AML-193 (cell line): ENCODE data around the gene ATRN.

Experiments used
- DNase-seq, 2 experiments: peaks; one replicate each; lab custom pipeline; 2025; lab: John Stamatoyannopoulos, UW

Gene ATRN

DNA sequence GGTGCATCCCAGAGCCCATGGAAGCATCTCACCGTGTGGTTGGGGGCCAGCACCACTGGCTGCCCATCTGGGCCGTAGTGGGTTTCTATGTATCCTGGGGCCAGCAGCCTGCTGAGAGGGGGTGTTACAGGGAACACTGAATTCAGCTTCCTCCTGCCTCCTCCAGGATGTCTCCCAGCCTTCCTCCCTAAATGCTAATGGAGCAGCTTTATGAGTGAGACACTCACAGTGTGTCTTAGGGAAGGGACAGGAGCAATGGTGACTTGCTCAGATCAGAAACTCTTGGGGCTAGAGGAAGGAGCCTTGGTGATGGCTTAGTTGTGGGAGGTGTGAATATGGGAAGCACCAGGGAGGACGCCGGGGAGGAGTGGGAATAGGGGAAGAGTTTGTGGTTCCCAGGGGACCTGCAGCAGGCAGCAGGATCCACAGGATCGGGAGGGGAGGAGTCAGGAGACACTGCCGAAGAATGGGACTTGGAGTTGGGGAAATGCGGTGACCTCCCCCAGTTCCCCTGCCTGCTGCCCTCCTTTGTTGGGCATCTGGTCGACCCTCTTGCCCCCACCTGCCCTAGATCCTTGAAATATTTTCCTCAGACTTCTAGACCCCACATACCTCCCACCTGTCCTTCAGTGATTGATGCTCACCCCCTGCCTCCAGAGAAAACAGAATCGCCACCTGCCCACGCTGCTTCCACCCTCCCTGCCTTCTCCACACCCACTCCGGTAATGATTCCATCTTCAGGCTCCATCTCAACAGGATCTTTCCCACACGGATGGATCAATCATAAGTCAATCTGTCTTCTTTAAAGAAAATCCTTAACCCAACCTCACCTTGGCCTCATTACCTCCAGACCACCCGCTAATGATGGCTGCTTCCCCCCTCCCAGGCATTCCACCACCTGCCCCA lies 204.4 kb downstream of the ATRN start:
- no peak for DNase-seq

DNA sequence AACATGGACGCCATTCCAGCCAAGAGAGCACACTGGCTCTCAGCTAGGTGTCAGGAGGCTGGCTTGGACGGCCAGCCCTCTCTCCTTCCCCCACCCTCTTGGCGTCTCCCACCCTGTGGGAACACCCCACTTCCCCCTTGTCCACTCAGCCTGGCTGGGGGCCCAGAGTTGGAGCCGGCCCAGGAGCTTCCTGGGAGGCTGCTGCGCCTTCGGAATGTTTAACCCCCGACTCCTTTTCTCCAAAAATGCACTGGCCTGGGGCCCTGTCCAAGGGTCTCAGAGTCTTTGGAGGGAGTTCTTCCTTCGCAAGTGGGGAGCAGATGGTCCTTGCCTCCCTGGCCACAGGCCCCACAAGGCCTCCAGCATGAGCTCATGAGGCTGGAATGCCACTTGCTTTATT lies 206.9 kb downstream of the ATRN start:
- no peak for DNase-seq

DNA sequence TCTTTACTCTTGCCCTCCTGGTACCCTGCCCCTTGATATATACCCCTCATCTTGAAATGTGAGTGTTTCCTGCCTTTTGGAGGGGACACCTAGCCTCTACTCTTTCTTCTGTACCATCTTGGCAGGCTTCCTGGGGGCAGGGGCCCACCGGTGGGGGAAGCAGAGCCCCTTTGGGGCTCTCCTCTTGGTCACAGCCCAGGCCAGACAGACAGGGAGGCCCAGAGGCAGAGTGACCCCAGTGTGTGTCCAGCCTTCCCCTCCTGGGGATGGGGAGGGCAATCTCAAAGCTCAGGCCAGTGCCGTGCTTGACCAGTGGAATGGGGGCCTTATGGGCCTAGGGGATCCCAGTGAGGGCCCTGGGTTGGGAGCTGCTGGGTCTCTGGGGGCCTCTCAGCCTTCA lies 207.4 kb downstream of the ATRN start:
- no peak for DNase-seq

DNA sequence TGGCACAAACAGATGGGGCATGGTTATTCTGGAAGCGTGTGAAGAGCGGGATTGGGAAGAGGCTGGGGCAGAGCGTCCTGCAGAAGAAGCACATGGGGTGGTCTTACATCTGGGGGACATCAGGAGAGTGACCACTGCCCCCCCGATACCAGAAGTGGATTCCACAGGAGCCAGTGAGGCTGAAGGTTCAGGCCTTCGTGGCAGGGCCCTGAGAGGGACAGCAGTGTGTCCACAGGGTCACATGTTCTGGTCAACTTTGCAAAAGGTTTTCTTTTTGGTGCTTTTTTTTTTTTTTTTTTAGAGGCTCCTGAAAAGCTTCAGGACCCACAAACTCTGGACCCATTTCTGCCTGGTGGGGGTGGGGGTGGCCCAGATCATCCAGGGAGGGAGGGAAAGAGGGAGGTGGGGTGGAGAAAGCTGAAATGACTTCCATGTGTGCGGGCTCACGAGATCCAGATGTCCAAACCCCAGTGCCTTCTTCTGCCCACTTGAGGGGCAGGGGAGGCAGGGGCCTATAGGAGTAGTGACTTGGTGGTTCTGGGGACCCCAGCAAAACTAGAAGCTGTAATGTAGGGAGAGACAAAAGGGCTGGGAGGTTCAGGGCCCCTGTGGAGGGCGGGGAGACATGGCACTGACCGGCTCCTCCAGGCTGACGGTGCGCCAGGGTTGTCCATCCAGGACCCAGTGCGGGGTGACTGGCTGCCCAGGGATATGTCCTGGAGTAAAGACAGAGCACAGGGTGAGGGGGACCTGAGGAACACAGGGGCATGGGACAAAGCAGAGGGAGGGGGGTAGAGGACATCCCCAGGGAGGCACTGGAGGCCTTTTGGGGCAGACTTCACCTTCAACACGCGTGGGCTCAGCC lies 208.3 kb downstream of the ATRN start:
- no peak for DNase-seq

DNA sequence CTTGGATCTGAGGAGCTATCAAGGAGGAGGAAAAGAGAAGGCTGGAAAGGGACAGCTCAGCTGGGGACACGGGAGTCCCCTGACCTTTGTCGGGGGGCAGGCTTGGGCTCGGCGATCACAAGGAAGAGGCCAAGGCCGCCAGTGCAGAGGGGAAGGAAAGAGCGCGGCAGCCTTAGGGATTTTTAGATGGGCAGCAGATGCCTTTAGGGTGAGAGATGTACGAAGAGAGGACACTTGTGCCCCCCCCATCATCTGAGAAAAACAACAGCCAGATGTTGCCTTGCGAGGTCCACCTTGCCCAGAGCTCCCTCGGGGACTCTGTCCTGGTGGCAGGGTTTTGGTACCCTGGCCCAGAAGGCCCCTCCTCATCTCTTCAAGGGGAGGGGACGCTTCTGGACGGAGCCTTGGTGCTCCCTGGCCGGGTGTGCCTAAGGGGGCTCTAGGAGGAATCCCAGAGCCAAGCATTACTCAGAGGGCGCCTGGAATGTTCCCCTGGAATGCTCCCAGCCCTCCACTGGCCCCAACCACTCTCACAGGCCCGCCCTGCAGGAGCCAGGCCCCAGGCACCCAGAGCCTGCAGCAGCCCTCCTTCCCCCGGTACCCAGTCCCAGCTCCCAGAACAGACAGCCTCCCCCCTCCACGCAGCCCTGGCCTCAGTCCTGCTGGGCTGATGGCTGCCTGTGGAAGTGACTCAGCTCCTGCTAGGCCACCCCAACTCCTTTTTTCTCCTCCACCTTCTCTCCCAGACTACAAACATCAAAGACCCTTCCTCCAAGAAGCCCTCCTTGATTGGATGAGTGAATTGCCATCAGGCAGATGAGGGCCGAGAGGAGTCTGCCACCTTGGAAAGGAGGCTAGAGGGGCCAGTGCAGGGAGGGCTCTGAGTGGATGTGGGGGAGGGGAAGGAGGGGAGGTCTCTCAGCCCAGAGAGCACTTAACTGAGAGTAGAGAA lies 209.2 kb downstream of the ATRN start:
- DNase-seq: no peak

DNA sequence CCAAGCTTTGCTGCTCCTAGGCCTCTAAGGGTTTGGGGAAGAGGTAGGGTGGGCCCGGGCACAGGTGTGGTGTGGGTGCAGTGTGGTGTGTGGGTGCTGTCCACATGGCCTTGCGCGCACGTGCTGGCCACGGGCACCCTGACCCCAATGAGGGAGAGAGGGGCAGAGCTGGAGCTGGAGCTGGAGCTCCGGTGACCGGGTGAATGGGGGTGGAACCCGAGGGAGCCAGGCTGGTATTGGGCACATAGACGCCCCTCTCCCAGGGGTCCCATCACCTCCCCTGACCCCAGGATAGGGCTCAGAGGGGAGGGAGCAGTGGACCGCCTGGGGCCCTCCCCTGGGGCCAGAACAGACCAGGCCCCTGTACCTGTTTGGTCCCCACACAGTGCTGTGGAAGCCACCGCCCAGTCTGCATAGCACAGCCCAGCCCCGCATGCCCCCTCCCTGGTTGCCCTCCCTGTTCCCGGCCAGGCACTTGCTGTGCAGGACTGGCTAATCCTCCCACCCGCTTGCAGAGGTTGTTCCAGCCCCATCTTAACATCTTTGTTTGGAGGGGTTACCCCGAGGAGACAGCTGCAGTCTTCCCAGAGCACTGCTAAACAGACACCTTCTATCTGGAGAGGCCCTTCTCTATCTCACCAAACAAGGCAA lies 210.0 kb downstream of the ATRN start:
- no peak for DNase-seq

DNA sequence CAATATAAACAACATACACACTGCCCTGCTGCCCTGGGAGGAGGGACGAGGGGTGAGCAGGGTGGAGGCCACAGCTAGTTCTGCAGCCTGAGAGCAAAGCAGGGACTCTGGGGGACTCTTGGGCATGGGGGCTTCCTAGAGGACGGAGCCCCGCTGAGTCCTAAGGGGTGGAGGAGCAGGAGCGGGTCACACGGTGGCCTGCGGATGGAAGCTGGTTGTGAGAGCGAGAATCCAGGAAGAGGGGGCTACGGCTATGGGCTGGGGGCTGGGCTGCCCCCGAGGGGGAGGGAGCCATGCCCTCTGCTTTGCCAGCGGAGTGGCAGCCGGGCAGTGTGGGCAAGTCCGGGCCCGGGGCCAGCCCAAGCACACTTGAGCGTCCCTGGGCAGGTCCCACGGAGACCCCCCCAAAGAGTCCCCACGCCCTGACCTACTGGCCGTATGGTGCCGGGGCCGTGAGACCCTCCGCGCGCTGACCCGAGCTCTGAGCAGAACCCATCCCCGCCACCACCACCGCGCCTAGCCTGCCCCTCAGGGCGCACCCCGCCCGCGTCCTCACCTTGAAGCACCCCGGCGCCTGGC lies 210.6 kb downstream of the ATRN start:
- no peak for DNase-seq

DNA sequence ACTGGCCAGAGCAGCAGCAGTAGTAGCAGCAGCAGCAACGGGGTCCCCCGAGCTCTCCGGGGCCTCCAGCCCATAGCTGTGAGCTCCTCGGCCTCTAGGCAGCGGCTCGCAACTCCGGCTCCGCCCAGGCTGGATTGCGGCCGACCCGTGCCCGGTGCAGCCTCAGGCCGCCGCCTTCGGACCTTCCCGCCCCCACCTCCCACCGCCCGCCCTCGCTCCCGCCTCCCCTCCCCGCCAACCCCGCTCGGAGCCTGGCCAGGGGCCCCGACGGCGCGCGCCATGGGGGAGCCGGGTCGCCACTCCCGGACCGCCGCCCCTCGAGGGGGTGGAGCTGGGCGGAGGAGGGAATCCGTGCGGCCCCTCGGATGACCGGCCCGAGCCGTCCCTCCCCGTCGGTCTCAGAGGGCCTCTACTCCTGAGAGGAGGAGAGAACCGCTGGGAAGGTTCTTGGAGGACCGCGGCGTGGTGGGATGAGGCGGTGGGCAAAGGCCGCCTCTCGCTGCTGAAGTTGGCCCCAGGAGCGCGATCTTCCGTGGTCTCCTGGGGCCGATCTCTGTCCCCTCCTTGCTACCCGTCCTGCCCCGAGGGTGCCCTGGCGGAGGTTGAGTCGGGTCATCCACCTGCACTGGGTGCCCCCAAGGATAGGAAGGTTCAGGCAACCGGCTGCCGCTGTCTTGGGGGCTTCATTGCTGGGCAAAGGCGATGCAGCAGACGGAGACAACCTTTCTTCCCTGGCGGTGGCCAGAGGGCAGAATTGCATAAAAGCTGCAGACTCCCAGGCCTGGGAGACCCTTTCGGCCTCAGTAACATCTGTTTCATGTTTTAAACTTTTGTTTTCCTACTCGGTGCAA lies 211.3 kb downstream of the ATRN start, which contains the start of gene ADAM33:
ADAM33 (minus strand) TSS at position 80 of the 851 bp plus-strand sequence; CDS start at position 74, 6 bp downstream.
- no peak for DNase-seq

DNA sequence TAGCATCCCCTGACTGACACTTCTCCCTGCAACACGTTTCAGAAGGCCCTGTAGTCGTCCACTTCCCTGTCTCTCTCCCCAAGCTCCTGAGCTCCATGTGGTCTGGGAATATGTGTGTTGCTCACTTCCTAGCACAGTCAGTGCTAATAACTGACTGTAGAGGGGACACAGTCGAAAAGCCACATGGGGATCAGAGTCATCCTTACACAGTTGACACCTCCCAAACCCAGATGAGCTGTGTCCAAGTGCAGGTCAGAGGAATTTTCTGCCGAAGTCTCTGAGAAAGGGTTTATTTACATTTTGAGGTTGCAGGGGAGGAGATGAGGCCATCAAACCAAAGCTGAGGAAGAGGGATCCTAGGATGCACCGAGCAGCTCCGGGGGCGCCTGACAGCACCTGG lies 214.5 kb downstream of the ATRN start:
- DNase-seq: no peak

DNA sequence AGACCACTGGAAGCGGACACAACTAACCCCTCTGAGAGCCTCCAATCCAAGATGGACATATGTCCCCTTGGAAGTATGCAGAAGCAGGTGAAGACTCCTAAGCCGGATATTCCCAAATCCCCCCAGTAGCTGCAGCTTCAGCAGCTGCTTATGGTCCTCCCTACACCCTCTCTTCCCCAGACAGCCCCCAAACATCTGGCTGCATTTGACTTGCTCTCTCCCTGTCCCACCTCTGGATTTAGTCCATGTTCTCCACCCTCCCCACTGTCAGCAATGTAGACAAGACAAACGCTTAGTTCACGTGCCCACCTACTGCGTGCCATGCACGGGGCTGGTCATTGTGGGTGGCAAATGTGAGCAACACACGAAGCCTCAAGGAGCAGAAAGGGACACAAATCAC lies 215.6 kb downstream of the ATRN start:
- no peak for DNase-seq

DNA sequence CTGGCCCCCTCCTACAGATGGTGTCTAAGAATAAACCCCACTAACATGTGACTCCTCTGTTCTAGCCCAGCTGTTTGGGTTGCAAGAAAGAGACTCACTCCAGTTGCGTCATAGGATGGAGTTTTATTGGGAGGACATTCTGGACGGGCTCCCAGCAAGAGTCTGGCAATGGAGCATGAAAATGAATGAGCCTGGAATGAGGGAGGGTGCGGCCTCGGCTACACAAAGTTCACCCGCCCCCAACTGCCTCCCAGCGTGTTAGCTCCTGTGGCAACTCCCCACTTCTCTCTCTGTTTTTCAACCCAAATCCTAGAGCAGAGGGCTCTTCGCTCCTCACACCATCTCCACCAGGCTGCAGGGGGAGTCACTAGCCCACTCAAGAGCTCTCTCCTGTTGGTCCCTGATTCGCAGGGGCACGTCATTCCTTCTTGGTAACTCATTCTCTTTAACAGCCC lies 216.1 kb downstream of the ATRN start:
- DNase-seq: no peak

DNA sequence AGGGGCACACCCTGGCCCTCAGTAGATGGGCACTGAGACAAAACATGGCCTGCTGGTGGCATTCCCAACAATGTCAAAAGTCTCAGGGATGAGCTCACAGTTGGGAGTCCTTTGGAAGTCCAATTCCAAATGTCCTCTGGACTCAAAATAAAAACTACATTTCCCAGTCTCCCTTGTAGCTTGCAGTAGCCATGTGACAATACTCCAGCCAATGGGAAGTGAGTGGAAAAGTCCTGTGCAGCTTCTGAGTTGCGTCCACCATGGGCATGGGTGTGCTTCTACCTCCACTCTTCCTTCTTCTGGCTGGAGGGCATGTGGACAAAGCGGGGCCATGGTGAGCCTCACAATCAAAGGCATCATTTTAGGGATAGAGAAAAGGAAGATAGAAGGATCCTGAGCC lies 216.8 kb downstream of the ATRN start:
- no peak for DNase-seq

DNA sequence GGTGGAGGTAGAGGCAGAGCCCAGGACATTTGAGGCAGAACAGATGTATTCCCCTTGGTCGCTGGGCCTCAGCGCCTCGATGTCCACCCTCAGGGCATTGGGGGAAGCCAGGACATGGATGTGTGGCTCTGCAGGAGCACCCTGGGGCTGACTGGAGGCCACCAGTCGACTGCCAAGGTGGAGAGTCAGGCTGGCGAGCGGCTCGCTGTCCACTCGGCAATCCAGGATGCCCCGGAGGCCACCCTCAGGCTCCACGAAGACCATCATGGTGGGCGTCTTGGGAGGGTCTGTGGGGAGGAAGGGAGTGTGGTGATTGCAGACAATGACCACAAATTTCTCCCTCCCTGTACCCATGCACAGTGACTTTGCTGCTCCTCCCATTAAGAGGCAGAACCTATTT lies 219.2 kb downstream of the ATRN start:
- no peak for DNase-seq

DNA sequence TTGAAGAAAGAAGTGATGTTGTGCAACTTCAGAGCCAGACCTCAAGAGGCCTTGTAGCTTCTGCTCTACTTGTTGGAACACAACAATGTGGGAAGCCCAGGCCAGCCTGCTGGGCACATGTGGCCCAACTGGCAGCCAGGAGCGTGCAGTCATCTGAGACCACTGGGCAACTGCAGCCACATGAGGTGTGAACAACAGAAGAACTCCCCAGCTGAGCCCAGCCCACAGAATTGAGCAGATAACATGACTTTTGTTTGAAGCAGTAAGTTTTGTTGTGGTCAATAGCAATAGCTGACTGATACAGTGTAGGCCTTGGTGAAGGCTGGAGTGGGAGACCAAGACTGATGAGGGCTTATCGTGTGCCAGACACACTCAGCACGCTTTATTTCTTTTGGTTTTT lies 219.6 kb downstream of the ATRN start:
- DNase-seq: no peak

DNA sequence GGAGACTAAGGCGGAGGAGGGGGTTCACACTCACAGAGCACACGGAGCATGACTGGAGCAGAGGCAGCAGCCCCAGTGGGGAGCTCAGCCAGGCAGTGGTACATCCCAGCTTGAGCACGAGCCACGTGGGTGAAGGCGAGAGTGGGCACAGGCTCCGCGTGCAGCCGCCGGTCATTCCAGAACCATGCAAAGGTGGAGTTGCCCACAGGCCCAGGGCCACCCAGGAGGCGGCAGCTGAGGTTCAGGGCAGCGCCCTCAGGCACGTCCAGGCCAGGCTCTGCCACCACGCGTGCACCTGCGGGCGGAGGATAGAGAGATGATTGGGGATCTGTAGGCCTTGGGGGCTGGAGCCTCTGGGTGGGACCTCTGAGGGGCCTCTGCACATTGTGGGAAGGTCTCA lies 220.5 kb downstream of the ATRN start:
- no peak for DNase-seq

DNA sequence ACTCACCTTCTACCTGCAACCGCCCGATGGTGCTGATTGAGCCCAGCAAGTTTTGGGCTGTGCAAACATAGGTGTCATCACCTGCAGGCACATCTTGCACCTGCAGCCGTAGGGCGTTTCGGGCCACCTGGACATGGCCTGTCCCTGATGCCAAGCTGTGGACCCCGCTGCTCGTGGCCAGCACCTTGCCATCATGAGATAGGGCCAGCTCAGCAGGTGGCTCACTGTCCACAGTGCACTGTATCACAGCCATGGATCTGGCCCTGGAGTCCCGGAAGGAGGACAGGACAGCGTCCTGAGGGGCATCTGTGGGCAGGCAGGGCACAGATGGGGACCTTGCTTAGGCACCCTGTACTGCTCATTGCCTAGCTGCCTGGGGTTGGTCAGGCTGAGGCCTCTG lies 221.1 kb downstream of the ATRN start:
- DNase-seq: no peak

DNA sequence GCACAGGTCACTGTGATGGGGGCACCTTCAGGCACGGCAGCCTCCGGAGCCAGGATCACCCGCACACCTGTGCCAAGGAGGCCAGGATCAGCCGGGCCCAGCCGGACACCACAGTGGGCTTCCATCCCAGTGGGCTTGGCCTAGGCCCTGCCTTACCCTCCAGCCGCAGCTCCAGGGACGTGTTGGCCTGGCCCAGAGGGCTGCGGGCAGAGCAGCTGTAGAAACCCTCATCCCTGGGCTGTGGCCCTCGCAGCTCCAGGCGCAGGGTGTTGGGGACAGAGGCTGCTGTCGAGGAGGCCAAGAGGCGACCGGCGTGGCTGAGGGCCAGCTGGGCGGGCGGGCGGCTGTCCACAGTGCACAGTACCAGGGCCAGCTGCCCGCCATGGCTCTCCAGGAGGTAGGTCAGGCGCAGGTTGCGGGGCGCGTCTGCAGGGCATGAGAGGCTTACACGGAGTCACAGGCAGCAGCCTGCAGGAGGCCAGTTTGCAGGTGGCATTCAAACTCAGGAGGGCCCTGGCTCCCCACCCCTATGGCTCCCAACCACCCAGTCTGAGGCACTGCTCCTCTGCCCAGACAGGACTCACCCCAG lies 222.0 kb downstream of the ATRN start:
- DNase-seq: no peak

DNA sequence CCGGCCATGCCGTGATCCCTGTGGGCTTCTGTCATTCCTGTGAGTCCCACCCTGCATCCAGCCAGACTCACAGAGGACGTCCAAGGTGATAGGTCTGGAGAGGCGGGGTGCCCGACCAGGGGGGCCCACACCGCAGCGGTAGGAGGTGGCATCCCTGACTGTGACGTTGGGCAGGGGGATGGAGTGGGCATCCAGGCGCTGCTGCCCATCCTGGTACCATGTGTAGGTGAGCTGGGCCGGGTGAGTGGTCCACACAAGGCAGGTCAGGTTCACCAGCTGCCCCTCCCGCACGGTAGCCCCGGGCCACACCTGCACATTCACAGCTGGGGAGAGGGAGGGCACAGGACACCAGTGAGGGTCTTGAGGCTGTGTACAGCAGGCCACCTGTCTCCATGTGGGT lies 222.6 kb downstream of the ATRN start:
- DNase-seq: no peak

DNA sequence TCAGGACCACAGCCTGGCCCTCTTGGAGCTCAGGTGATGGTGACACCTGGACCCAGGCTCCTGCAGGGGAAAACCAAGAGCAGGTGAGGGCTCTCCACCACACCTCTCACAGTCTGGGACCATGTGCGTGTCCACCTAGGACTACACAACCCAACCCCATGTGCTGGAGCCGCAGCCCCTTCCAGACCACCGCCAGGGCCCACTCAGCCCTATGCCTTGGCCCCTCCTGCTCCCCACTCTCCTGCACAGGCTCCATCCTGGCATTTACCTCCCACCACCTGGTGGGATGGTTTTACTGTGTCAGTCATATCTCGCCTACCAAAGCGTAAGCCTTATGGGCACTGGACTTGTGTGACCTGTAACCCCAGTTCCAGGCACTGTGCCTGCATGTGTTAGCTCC lies 224.0 kb downstream of the ATRN start:
- no peak for DNase-seq

DNA sequence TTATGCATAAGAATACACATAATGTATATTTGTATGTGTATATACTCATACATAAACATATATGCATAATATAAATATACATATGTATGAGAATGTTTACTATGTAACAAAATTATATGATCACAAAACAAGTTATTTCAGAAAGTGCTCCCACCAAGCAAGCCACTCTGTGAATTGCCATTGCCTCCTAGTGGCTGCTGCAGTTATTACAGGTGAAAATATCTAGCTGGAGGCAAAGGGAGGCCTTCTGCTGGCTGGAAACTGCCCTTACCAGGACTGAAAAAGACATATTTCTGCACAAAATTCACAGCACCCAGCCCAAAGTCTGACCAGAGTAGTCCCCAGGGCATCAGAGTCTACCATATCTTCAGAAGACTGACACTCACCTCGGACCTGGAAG lies 225.4 kb downstream of the ATRN start:
- no peak for DNase-seq
